ENCODE results near the gene TBL1Y.

TBL1Y gene

DNA sequence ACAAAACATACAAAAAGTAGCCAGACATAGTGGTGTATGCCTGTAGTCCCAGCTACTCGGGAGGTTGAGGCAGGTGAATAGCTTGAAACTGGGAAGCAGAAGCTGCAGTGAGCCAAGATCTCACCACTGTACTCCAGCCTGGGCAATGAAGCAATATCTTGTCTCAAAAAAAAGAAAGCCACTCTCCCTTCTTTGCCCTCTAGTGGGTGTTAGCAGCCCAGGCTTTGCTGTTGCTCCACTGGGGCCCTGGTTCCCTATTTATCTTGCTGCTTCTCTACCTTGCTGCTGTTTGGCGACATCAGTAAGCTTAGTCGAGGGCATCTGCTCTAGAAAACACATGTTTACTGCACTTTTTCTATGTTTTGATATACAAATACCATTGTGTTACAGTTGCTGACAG lies 189.2 kb downstream of the TBL1Y start:
- DNase-seq (ENCODE audit: insufficient read length) (no peak), FAIRE-seq (no peak)
- TF ChIP-seq POLR2A (IDR thresholded peaks at IDR 0.05; ENCODE audit: low read depth, low read length), result no peak
- no peak for TF ChIP-seq POLR2AphosphoS5 (IDR thresholded peaks at IDR 0.05; ENCODE audit: low read depth, low read length)
- no peak for TF ChIP-seq TAF1 (IDR thresholded peaks at IDR 0.05; ENCODE audit: borderline replicate concordance, low read depth, low read length)

DNA sequence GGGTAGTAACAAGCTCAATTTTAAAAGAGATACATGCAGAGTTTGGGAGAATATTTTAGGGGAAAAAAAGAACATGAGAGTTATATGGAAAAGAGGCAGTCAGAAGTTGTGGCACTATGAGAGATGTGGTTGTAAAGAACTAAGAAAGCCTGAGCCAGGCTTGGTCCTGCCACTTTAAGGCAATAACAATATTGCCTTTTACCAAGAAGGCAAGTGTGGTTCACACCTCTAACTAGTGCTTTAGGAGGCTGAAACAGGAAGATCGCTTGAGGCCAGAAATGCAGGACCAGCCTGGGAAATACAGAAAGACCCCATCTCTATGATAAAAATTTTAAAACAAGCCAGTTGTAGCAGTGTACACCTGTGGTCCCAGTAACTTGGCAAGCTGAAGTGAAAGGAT lies 192.2 kb downstream of the TBL1Y start:
- no peak for FAIRE-seq
- DNase-seq (ENCODE audit: insufficient read length), result no peak
- TF ChIP-seq TAF1 (IDR thresholded peaks at IDR 0.05; ENCODE audit: borderline replicate concordance, low read depth, low read length) (no peak), POLR2AphosphoS5 (IDR thresholded peaks at IDR 0.05; ENCODE audit: low read depth, low read length) (no peak), POLR2A (IDR thresholded peaks at IDR 0.05; ENCODE audit: low read depth, low read length) (no peak)

DNA sequence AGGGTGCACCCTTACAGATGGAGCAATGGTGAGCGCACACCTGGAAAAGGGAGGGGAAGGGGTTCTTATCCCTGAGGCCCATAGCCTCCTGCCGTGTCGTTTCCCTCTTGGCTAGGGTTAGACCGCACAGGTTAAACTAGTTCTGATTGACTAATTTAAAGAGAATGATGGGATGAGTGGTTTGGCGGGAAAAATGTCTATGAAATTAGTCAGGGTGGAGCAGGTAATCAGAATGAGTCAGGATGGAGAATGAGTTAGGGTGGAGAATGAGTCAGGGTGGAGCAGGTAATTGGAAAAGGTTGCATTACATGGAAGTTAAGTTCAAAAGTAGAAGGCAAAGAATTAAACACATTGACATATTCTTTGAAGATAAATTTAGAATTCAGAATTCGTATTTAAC lies 196.7 kb downstream of the TBL1Y start:
- no peak for DNase-seq (ENCODE audit: insufficient read length)
- FAIRE-seq, result no peak
- TF ChIP-seq POLR2A (IDR thresholded peaks at IDR 0.05; ENCODE audit: low read depth, low read length) (no peak), TAF1 (IDR thresholded peaks at IDR 0.05; ENCODE audit: borderline replicate concordance, low read depth, low read length) (no peak), POLR2AphosphoS5 (IDR thresholded peaks at IDR 0.05; ENCODE audit: low read depth, low read length) (no peak)

DNA sequence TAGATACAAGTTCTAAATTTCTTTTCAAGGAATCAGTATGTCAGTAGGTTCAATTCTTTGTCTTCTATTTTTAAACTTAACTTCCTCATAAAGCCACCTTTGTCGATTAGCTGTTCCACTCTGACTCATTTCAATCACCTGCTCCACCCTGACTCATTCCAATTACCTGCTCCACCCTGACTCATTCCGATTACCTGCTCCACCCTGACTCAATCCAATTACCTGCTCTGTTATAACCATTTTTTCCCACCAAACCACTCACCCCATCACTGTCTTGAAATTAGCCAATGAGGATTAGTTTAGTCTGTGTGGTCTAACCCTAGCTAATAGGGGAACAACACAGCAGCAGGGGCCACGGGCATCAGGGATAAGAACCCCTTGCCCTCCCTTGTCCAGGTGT lies 199.6 kb downstream of the TBL1Y start:
- FAIRE-seq (no peak), DNase-seq (ENCODE audit: insufficient read length) (no peak)
- TF ChIP-seq TAF1 (IDR thresholded peaks at IDR 0.05; ENCODE audit: borderline replicate concordance, low read depth, low read length) (no peak), POLR2AphosphoS5 (IDR thresholded peaks at IDR 0.05; ENCODE audit: low read depth, low read length) (no peak), POLR2A (IDR thresholded peaks at IDR 0.05; ENCODE audit: low read depth, low read length) (no peak)

DNA sequence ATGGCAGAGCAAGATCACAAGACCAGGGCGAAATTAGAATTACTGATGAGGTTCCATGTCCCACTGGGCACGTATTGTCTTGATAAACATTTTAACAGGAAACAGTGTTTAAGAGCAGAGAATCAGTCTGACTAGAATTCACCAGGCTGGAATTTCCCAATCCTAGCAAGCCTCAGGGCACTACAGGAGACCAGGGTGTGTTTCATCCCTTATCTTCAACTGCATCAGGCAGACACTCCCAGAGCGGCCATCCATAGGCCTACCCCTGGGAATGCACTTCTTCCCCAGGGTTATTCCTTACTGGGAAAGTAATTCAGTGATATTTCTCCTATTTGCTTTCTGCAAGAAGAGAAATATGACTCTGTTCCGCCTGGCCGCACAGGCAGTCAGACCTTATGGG lies 205.4 kb downstream of the TBL1Y start:
- TF ChIP-seq TAF1 (IDR thresholded peaks at IDR 0.05; ENCODE audit: borderline replicate concordance, low read depth, low read length) (no peak), POLR2A (IDR thresholded peaks at IDR 0.05; ENCODE audit: low read depth, low read length) (no peak), POLR2AphosphoS5 (IDR thresholded peaks at IDR 0.05; ENCODE audit: low read depth, low read length) (no peak)
- no peak for DNase-seq (ENCODE audit: insufficient read length)
- FAIRE-seq, result no peak

DNA sequence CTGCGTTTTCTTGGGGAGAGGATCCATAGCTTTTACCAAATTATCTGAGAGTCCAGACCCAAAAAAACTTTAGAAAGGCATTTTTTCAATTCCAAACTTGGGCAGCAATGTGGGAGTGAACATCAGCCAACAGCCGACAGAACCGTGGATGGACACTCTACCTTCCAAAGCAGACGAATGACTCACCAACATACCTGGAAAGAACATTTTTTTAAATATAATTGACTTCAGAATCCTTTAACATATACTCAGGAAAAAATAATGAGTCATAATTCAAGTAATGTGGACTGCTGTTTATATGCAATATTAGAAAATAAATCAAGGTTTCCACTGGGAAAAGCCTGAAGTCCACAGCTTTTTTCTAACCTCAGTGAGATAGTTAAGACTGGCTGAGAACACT lies 211.7 kb downstream of the TBL1Y start:
- no peak for FAIRE-seq
- no peak for DNase-seq (ENCODE audit: insufficient read length)
- no peak for TF ChIP-seq POLR2A (IDR thresholded peaks at IDR 0.05; ENCODE audit: low read depth, low read length)
- no peak for TF ChIP-seq POLR2AphosphoS5 (IDR thresholded peaks at IDR 0.05; ENCODE audit: low read depth, low read length)
- TF ChIP-seq TAF1 (IDR thresholded peaks at IDR 0.05; ENCODE audit: borderline replicate concordance, low read depth, low read length), result no peak

DNA sequence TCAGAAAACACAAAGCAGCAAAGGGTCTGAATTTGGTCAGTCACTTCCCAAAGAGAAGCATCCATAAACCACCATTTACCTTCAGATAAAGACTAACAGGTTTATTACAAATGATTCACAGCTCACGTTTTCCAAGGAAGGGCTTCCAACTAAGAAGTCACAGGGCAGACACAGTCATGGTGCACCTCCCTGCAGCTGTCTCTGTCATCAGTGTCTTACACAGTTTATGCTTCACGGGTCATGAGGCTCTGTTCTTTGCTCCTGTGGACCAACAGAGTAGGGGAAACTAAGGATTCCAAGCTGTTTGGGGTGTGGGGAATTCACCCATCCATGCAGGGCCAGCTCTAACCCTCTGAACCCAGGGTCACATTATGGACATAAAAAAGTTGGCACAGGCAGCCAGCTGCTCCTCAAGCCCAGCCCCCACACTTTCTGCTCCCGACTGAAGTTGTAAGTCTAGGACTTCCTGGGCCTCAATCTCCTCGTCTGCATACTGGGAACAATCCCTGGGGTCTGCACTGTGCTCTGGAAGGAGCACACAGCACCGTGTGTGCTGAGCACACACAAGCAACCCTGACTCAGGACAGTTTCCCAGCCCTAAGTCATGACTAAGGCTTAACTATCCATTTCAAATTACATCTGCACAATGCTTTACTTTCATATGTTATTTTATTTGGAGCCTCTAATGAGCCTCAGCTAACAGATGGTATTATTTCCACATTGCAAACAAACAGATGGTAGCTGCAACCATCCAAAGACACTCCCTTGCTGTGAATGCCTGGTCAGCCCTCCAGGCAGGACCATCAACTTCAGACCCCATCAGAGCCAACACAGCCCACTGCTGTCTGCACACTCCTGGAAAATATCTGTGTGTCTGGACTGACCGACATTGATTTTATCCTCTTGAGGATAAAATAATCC lies 214.9 kb downstream of the TBL1Y start:
- TF ChIP-seq POLR2AphosphoS5 (IDR thresholded peaks at IDR 0.05; ENCODE audit: low read depth, low read length), result no peak
- no peak for TF ChIP-seq POLR2A (IDR thresholded peaks at IDR 0.05; ENCODE audit: low read depth, low read length)
- FAIRE-seq (no peak), DNase-seq (ENCODE audit: insufficient read length) (no peak)

DNA sequence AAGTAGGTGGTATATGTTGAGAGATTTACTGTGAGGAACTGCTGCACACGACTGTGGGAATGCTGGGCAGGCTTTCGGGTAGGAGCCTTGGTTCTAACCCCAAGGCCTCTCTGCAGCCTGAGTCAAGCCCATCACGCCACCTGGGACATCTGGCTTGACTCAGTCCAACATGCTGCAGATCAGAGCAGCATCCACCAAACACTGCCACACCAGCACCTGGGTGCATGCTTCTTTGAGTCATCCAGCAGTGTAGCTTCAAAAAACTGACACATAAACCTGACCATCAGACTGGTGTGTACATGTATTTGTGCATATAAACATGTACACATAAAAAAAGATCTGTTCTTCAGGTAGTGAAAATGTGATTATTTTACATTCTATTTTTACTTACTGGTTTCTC lies 217.7 kb downstream of the TBL1Y start:
- DNase-seq (ENCODE audit: insufficient read length) (no peak), FAIRE-seq (no peak)
- TF ChIP-seq POLR2AphosphoS5 (IDR thresholded peaks at IDR 0.05; ENCODE audit: low read depth, low read length) (no peak), TAF1 (IDR thresholded peaks at IDR 0.05; ENCODE audit: borderline replicate concordance, low read depth, low read length) (no peak), POLR2A (IDR thresholded peaks at IDR 0.05; ENCODE audit: low read depth, low read length) (no peak)

All from GM12892 (cell line).